ENCODE results near the gene CDC7.

- TF ChIP-seq CTCF (IDR thresholded peaks at IDR 0.05), result no peak
- TF ChIP-seq EP300 (IDR thresholded peaks at IDR 0.05), result no peak
- no peak for TF ChIP-seq POLR2AphosphoS5 (IDR thresholded peaks at IDR 0.05)
- TF ChIP-seq POLR2A (IDR thresholded peaks at IDR 0.05; ENCODE audit: low read depth), result no peak
These were observed 51.4 kb downstream of the CDC7 start for GRCh38 chr1:91552091-91552490.

Measured in esophagus muscularis mucosa (tissue), 4 donors.